ENCODE measurements around the gene CDK11A.
"Not testable (repeated sequence)": the region's sequence is repeated elsewhere in the genome, so short reads cannot be mapped to it uniquely, and the experiment has no call there.

CDK11A gene

GRCh38 chr1:1755852-1756251, 31.7 kb upstream of the CDK11A start:
- no peak for DNase-seq (ENCODE audit: low read depth)
- no peak overlapping the region for H3K4me3 ChIP-seq (ENCODE audit: low read depth, low read length)

- no peak overlapping the region for H3K4me3 ChIP-seq (ENCODE audit: low read depth, low read length)
- no peak for DNase-seq (ENCODE audit: low read depth)
Measured at GRCh38 chr1:1755426-1755825, 31.3 kb upstream of the CDK11A start.

GRCh38 chr1:1754051-1754815, 30.1 kb upstream of the CDK11A start:
- no peak overlapping the region for H3K4me3 ChIP-seq (ENCODE audit: low read depth, low read length)
- DNase-seq (ENCODE audit: low read depth) = no peak

- no peak overlapping the region for H3K4me3 ChIP-seq (ENCODE audit: low read depth, low read length)
- DNase-seq (ENCODE audit: low read depth) = no peak
Measured at GRCh38 chr1:1753607-1754005, 29.4 kb upstream of the CDK11A start.

GRCh38 chr1:1752636-1753606, 28.8 kb upstream of the CDK11A start:
- no peak overlapping the region for H3K4me3 ChIP-seq (ENCODE audit: low read depth, low read length)
- DNase-seq (ENCODE audit: low read depth) = no peak

GRCh38 chr1:1752190-1752589, 28.0 kb upstream of the CDK11A start:
- no peak for DNase-seq (ENCODE audit: low read depth)
- H3K4me3 ChIP-seq (ENCODE audit: low read depth, low read length) = no peak overlapping the region

GRCh38 chr1:1749941-1750340, 25.8 kb upstream of the CDK11A start:
- DNase-seq (ENCODE audit: low read depth); H3K4me3 ChIP-seq (ENCODE audit: low read depth, low read length): not testable (repeated sequence)

- no peak overlapping the region for H3K4me3 ChIP-seq (ENCODE audit: low read depth, low read length)
- no peak for DNase-seq (ENCODE audit: low read depth)
Measured at GRCh38 chr1:1748686-1749321, 24.6 kb upstream of the CDK11A start.

- not testable (repeated sequence) for DNase-seq (ENCODE audit: low read depth)
- peak overlapping the region; percentile 49 for H3K4me3 ChIP-seq (ENCODE audit: low read depth, low read length)
Measured at GRCh38 chr1:1746566-1746909, 22.4 kb upstream of the CDK11A start.

GRCh38 chr1:1745651-1746565, 21.8 kb upstream of the CDK11A start:
- H3K4me3 ChIP-seq (ENCODE audit: low read depth, low read length) = peak overlapping the region; percentile 49
- DNase-seq (ENCODE audit: low read depth) = peak; percentile 65

- not testable (repeated sequence) for DNase-seq (ENCODE audit: low read depth)
Measured at GRCh38 chr1:1742529-1742928, 18.4 kb upstream of the CDK11A start.

GRCh38 chr1:1741013-1741412, 16.9 kb upstream of the CDK11A start:
- DNase-seq (ENCODE audit: low read depth) = peak; percentile 92
- not testable (repeated sequence) for H3K4me3 ChIP-seq (ENCODE audit: low read depth, low read length)

More at GRCh38 chr1:1742529-1742928, 18.4 kb upstream of the CDK11A start:
- H3K4me3 ChIP-seq (ENCODE audit: low read depth, low read length) = not testable (repeated sequence)

- H3K4me3 ChIP-seq (ENCODE audit: low read depth, low read length); DNase-seq (ENCODE audit: low read depth): not testable (repeated sequence)
Measured at GRCh38 chr1:1738799-1739337, 14.7 kb upstream of the CDK11A start.

- H3K4me3 ChIP-seq (ENCODE audit: low read depth, low read length); DNase-seq (ENCODE audit: low read depth): not testable (repeated sequence)
Measured at GRCh38 chr1:1737675-1738590, 13.8 kb upstream of the CDK11A start.

GRCh38 chr1:1732381-1732780, 8.2 kb upstream of the CDK11A start:
- DNase-seq (ENCODE audit: low read depth) = no peak
- no peak overlapping the region for H3K4me3 ChIP-seq (ENCODE audit: low read depth, low read length)

- no peak for DNase-seq (ENCODE audit: low read depth)
- H3K4me3 ChIP-seq (ENCODE audit: low read depth, low read length) = no peak overlapping the region
Measured at GRCh38 chr1:1730870-1731269, 6.7 kb upstream of the CDK11A start.

GRCh38 chr1:1730230-1730629, 6.1 kb upstream of the CDK11A start:
- DNase-seq (ENCODE audit: low read depth); H3K4me3 ChIP-seq (ENCODE audit: low read depth, low read length): not testable (repeated sequence)
